ENCODE data around the gene SYCE3.
"Not testable (repeated sequence)": the region's sequence is repeated elsewhere in the genome, so short reads cannot be mapped to it uniquely, and the experiment has no call there.

SYCE3 gene

GRCh38 chr22:50608996-50609395, 46.3 kb upstream of the SYCE3 start:
- no peak for DNase-seq (ENCODE audit: low read depth)
- no peak overlapping the region for H3K4me3 ChIP-seq (ENCODE audit: low read length)
- TF ChIP-seq CTCF (conservative IDR thresholded peaks at IDR 0.05; ENCODE audit: low read length), result no peak

- not testable (repeated sequence) for H3K4me3 ChIP-seq (ENCODE audit: low read length); DNase-seq (ENCODE audit: low read depth)
Observed at GRCh38 chr22:50608058-50608840, 45.5 kb upstream of the SYCE3 start.

GRCh38 chr22:50607659-50608020, 44.9 kb upstream of the SYCE3 start:
- no peak for TF ChIP-seq CTCF (conservative IDR thresholded peaks at IDR 0.05; ENCODE audit: low read length)
- H3K4me3 ChIP-seq (ENCODE audit: low read length), result no peak overlapping the region
- DNase-seq (ENCODE audit: low read depth), result no peak

GRCh38 chr22:50606946-50607658, 44.4 kb upstream of the SYCE3 start:
- DNase-seq (ENCODE audit: low read depth), result no peak
- TF ChIP-seq CTCF (conservative IDR thresholded peaks at IDR 0.05; ENCODE audit: low read length), result no peak

GRCh38 chr22:50606165-50606945, 43.6 kb upstream of the SYCE3 start:
- no peak for TF ChIP-seq CTCF (conservative IDR thresholded peaks at IDR 0.05; ENCODE audit: low read length)

More at GRCh38 chr22:50606946-50607658, 44.4 kb upstream of the SYCE3 start:
- no peak overlapping the region for H3K4me3 ChIP-seq (ENCODE audit: low read length)

GRCh38 chr22:50605613-50606074, 42.9 kb upstream of the SYCE3 start:
- no peak overlapping the region for H3K4me3 ChIP-seq (ENCODE audit: low read length)
- TF ChIP-seq CTCF (conservative IDR thresholded peaks at IDR 0.05; ENCODE audit: low read length), result no peak
- no peak for DNase-seq (ENCODE audit: low read depth)

More at GRCh38 chr22:50606165-50606945, 43.6 kb upstream of the SYCE3 start:
- no peak overlapping the region for H3K4me3 ChIP-seq (ENCODE audit: low read length)
- no peak for DNase-seq (ENCODE audit: low read depth)

GRCh38 chr22:50605002-50605612, 42.4 kb upstream of the SYCE3 start:
- no peak for DNase-seq (ENCODE audit: low read depth)
- H3K4me3 ChIP-seq (ENCODE audit: low read length), result no peak overlapping the region
- TF ChIP-seq CTCF (conservative IDR thresholded peaks at IDR 0.05; ENCODE audit: low read length), result no peak
